NCI-H187 (cell line): ENCODE measurements around the gene LRRD1.
A peak's percentile ranks its signal among the peaks of the same experiment; 100 is the strongest.
"Not testable (repeated sequence)": the region's sequence is repeated elsewhere in the genome, so short reads cannot be mapped to it uniquely, and the experiment has no call there.

Experiments used
- DNase-seq, 2 experiments: peaks; one replicate each; lab custom pipeline; 2025; lab: John Stamatoyannopoulos, UW

The LRRD1 gene

DNA sequence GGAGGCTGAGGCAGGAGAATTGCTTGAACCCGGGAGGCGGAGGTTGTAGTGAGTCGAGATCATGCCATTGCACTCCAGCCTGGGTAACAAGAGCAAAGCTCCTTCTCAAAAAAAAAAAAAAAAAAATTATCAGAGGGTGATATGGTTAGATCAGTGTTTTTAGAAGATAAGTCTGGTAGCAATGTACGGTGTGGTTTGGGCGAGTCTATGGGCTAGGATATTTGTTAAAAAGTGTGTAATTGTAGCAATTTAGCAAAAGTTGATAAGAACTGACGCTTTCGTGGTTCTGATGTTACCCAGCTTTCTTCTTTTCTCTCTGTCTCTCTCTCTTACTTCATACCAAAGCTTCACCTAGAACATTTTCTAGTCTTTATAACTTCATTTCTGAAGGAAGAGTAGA is 37.8 kb downstream of the LRRD1 start:
- DNase-seq = no peak

GRCh38 chr7:92137557-92137956 is 41.4 kb downstream of the LRRD1 start:
- no peak for DNase-seq

- DNase-seq = no peak
Measured at GRCh38 chr7:92135052-92135889, 43.7 kb downstream of the LRRD1 start.

GRCh38 chr7:92134271-92135051 is 44.5 kb downstream of the LRRD1 start, which contains the start of gene CYP51A1:
Gene CYP51A1, minus strand, starts transcription at chr7:92134477. Its CDS starts 113 bp downstream, at chr7:92134364.
- peak; percentile 93 to 97 for DNase-seq

DNA sequence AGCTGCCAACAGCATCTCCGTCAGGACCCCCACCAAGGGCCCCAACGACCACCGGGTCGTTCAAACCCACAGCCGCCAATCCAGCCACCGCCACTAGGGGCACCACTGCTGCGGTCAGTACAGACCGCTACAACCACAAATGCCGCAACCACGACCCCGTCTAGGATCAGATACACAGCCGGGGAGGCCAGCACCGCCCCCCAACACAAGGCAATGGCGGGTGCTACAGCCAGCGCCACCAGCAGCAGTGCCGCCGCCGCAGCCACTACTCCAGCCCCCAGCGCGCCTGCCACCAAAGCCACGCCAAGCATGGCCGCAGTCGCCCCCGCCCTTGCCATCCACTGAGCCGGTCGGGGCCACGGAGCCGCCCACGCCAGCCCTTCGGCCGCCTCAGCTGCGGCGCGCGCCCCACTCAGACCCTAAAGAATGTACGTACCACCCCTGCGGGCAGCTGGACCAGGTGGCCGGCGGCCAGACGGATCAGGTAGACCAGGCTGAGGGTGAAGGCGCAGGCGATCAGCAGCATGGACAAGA is 45.1 kb downstream of the LRRD1 start:
- DNase-seq = peak; percentile 35 to 55

DNA sequence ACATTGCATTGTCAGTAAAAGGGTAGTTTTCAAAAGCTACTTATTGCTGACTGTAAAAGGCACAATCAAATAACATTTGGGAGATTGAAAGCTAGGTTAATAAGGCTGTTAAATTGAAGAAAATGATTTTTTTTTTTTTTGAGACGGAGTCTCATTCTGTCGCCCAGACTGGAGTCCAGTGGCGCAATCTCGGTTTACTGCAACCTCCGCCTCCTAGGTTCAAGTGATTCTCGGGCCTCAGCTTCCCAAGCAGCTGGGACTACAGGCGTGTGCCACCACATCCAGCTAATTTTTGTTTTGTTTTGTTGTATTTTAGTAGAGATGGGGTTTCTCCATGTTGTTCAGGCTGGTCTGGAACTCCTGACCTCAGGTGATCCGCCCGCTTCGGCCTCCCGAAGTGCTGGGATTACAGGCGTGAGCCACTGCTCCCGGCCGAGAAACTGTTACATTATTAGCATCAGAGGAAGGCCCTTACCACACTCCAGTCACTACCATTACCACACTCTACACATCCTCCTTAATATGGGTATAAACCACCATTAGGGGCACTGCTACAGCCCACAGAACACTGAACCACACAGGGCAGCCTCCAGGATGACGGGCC is 45.7 kb downstream of the LRRD1 start:
- DNase-seq = no peak

DNA sequence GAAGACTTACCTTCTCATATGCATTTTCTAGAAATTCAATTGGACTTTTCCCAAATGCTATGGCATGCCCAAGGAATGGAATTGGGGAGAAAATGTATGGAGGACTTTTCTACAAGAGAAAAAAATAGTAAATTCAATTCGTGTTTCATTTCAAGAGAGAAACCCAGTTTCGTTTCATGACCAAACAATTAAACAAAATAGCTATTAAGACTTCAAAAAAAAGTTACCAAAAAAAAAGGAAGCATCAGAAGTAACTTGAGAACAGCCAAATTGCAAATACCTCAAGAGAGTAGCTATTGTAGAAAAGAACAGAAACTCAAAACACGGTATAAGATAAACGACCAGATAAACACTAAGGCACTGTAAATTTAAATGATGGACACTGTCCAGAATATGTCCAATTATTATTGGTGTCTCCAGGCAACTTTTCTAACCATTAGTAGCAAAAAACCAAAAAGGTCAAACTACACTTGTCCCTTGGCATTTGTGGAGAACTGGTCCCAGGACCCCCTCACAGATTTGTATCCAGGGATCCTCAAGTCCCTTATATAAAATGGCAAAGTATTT is 47.1 kb downstream of the LRRD1 start:
- DNase-seq = no peak

GRCh38 chr7:92131093-92131492 is 47.8 kb downstream of the LRRD1 start:
- no peak for DNase-seq

- DNase-seq = no peak
Measured at GRCh38 chr7:92121681-92122080, 57.3 kb downstream of the LRRD1 start.

- no peak for DNase-seq
Measured at GRCh38 chr7:92119213-92119759, 59.7 kb downstream of the LRRD1 start.

GRCh38 chr7:92116949-92117348 is 62.0 kb downstream of the LRRD1 start:
- no peak for DNase-seq

DNA sequence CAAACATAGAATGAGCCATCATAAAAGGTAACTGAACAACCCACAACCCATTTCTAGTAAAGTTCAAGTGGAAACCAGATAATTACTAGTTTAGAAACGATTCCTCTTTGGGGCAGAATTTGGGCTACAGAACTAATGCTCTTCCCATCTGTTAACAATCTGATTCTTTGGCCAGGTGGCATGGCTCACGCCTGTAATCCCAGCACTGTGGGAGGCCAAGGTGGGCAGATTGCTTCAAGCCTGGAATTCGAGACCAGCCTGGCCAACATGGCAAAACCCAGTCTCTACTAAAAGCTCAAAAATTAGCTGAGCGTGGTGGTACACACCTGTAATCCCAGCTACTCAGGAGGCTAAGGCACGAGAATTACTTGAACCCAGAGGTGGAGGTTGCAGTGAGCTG is 63.1 kb downstream of the LRRD1 start:
- no peak for DNase-seq

GRCh38 chr7:92110857-92111256 is 68.1 kb downstream of the LRRD1 start:
- no peak for DNase-seq

DNA sequence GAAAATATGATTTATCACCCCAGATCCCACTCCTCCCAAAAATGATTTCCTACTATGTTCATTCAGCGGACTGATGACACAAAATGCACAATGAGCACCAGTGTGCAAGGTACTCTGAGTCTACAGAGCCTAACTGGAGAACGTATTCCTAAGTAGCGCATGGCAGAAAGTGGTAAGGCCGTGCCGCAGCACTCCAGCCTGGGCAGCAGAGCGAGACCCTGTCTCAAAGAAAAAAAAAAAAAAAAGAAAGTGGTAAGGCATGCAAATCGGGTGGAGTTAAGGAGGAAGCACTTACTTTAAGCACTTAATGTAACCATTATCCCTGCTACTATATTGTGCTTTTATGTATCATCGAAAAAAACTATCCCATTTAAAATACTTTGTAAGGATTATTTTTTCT is 70.1 kb downstream of the LRRD1 start:
- DNase-seq = no peak

DNA sequence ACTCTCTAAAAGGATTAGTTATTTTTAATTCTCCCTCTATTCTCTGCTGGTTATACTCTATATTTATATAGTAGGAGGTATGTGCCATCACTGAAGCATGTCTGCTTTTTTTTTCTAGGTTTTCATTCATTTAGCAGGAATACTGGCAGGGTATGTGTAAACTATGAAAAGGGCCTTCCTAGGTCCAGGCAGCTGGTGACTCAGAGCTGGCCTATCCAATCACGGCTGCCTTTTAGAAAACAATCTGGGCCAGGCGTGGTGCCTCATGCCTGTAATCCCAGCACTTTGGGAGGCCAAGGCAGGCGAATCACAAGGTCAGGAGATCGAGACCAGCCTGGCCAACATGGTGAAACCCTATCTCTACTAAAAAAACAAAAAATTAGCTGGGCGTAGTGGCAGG is 76.1 kb downstream of the LRRD1 start:
- DNase-seq = not testable (repeated sequence)

GRCh38 chr7:92100534-92100933 is 78.4 kb downstream of the LRRD1 start:
- DNase-seq = no peak

DNA sequence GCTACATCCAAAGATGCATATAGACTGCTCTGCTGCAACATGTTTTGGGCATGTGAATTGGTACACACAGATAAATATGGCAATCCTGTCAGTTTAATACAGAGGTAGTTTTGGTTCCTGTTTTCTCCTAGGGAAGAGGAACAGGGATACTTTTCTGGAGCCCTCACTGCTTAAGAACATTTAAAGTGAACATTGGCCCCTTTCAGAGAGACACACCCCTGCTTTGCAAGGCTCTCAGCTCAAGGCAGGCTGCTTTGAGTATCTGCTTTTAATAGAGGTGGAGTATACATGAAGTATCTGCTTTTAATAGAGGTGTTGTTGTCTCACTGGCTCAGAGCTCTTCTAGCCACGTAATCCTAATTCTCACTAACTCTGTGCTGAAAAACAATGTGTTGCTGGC is 83.6 kb downstream of the LRRD1 start:
- no peak for DNase-seq
